Right cardiac atrium (tissue), 5 donors: Measurements from ENCODE around the gene XPO4. TPM values are rescaled to one million over a fixed set of nuclear protein-coding genes. Genes with fewer than 3 reads are reported as not detected.

ENCODE experiments used
- ATAC-seq, 2 donors: fragments of 200-7000 bp; cut with Tn5 transposase; one replicate each; pipeline versions ENCODE4 v1.8.0 to v1.9.1; 2020; ENCODE audit warnings: moderate library complexity in 2 of 2, mild to moderate bottlenecking in 1 of 2
- DNase-seq, 3 donors: peaks; one replicate each; pipeline ENCODE4 v3.0.0-alpha.2; 2020
- H3K27ac ChIP-seq: one replicate; pipeline ENCODE4 v1.5.1; 2013; ENCODE audit warnings: mild to moderate bottlenecking, low read length, control low read depth, moderate library complexity
- H3K27me3 ChIP-seq: one replicate; pipeline ENCODE4 v1.6.1; 2013; ENCODE audit not compliant: control insufficient read depth, insufficient read depth
- H3K4me1 ChIP-seq: one replicate; pipeline ENCODE4 v1.6.1; 2013; ENCODE audit warnings: low read length; ENCODE audit not compliant: control insufficient read depth, insufficient read depth
- H3K4me3 ChIP-seq: one replicate; pipeline ENCODE4 v1.5.1; 2013; ENCODE audit warnings: low read length, control low read depth
- H3K9me3 ChIP-seq: one replicate; pipeline ENCODE4 v1.6.1; 2013; ENCODE audit warnings: low read length; ENCODE audit not compliant: control insufficient read depth
- WGBS: extraction: QIAGEN DNeasy Blood & Tissue Kit; methylation state at CpG from one replicate; pipeline ENCODE4 v1.1.7; 2013; 5-methylcytosine and 5-hydroxymethylcytosine counted together
- intact Hi-C, 4 donors: fragments of 100-400 bp; cut with DNase I; formaldehyde crosslinking; loops; one replicate each; pipeline versions ENCODE4 v1.11.0 to v1.14.0; 2022 to 2023
- polyA plus RNA-seq: library from polyadenylated mRNA; stranded (reverse); fragments of 200-250 nt; gene quantifications from one replicate; pipeline ENCODE4 v1.2.3, GENCODE V29; 2013
- total RNA-seq, 4 donors: library from RNA; stranded (reverse); fragmentation: NEBNext Ultra II Directional; extraction: Animal tissue kit (Norgen Biotek cat#: 25700); gene quantifications; one replicate each; pipeline ENCODE4 v1.2.1, GENCODE V29; 2021
- donor health status: healthy with polysubstance abuse.
- donor health status: DM: no; HTN: yes; CAD: no.
- donor health status: DM: no; HTN: no; CAD: no.
- donor health status: DM: no; HTN: yes; CAD: no; lungs with severe emphysema.
- donor health status: DM: yes; HTN: yes; CAD: no.

XPO4 gene
- total and polyA plus RNA-seq, 5 donors: 2.9 to 13.8 (median 10.3) TPM

DNA sequence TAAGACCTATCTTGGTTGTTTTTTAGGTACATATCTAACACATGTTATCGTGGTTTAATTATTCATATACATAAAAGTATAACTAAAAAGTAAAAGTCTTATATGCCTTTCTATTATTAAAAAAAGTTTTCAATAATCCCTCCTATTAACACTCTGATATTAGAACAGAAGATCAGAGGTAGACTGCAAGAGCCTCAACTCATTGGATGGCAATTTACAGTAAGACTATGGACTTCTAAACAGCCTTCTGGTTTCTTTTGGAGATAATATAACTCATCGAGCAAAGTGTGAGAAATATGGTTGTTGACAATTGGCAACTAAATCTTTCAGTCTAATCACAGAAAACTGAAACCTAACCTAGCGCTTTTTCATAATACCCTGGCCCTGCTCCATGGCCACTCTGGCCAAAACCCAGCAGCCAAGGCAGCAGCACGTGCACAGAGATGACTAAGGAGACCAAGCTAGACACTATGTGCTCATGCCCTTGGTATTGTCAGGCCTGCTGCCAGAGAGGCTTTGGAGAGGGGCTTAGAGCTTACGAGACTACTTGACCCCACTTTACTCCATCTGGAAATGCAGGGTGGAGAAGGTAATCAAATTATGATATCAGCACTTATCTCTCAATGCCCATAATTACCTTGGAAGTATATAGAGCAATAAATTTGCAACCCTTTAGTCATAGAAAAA, 88.2 kb downstream of the XPO4 start:
- H3K9me3 ChIP-seq: no peaks in the 10 kb centered on the region
- no peak overlapping the region for H3K4me3 ChIP-seq
- no peaks in the 10 kb centered on the region for H3K27me3 ChIP-seq
- 14% methylated on average over 5 of the region's 5 CpGs for WGBS
- peaks cover 6% of the 10 kb centered on the region for H3K4me1 ChIP-seq
- ATAC-seq: peak; percentile 94 to 97
- peak; percentile 87 to 93 (median 92) for DNase-seq
- intact Hi-C loops: no loop called here
- H3K27ac ChIP-seq: no peak overlapping the region

DNA sequence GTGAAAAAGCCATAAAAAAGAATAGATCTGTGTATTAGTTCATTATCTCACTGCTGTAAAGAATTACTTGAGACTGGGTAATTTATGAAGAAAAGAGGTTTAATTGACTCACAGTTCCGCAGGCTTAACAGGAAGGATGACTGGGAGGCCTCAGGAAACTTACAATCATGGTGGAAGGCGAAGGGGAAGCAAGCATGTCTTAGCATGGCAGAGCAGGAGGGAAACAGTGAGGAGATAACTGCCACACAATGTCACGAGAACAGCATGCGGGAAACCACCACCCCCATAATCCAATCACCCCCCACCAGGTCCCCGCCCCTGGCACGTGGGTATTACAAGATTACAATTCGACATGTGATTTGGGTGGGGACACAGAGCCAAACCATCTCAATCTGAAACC, 89.7 kb downstream of the XPO4 start:
- 88% methylated on average over 7 of the region's 7 CpGs for WGBS

DNA sequence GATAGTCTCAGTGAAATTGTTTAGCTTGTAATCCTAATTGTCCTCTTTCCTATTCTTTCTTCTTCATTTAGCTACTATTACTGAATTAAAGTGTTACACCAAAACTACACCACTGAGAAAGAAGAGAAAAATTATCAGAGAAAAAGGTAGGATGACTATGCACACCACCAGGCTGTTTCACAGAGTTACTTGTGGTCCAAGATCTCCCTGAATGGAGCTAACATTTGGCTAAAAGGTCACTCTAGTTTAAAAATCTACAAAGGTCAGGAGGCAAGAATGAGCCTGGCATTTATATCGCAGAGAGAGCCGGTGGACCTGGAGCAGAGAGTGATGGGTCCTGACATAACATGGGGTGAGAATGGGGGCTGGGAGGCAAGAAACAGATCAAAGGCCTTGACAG, 91.7 kb downstream of the XPO4 start:
- Histone ChIP-seq H3K4me3 (no peak overlapping the region), H3K4me1 (peaks cover 6% of the 10 kb centered on the region), H3K27ac (no peak overlapping the region), H3K27me3 (no peaks in the 10 kb centered on the region), H3K9me3 (no peaks in the 10 kb centered on the region)
- WGBS: 75% methylated on average over 2 of the region's 2 CpGs
- intact Hi-C loops: no loop called here
- no peak for DNase-seq
- ATAC-seq: no peak

More for the DNA sequence above, 89.7 kb downstream of the XPO4 start:
- ATAC-seq (no peak), DNase-seq (no peak)
- no peak overlapping the region for H3K27ac ChIP-seq
- H3K4me3 ChIP-seq: no peak overlapping the region
- no peaks in the 10 kb centered on the region for H3K9me3 ChIP-seq
- intact Hi-C loops: no loop called here
- peaks cover 6% of the 10 kb centered on the region for H3K4me1 ChIP-seq
- no peaks in the 10 kb centered on the region for H3K27me3 ChIP-seq

DNA sequence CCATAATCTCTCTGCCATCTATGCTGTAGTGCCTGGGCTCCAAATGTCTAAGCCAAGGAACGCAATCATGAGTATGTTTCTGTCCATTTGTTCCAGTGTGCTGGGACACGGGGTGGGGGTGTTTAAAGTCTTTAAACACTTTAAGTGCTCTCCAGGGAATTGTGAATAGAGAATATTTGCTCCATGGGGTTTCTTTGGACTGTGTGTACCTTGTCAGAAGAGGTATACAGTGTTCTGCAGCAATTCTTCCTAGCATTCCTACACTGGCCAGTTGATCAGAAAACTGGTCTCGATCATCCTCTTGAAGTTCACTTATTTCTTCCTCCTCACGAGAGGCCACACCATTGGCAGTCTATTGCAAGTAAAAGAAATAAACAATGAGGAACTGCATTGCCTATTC, 93.7 kb downstream of the XPO4 start:
- peaks cover 3% of the 10 kb centered on the region for H3K4me1 ChIP-seq
- no peak for ATAC-seq
- no peak overlapping the region for H3K27ac ChIP-seq
- intact Hi-C loops: no loop called here
- H3K9me3 ChIP-seq: no peaks in the 10 kb centered on the region
- WGBS: 94% methylated on average over 4 of the region's 4 CpGs
- no peak for DNase-seq
- no peak overlapping the region for H3K4me3 ChIP-seq
- no peaks in the 10 kb centered on the region for H3K27me3 ChIP-seq

DNA sequence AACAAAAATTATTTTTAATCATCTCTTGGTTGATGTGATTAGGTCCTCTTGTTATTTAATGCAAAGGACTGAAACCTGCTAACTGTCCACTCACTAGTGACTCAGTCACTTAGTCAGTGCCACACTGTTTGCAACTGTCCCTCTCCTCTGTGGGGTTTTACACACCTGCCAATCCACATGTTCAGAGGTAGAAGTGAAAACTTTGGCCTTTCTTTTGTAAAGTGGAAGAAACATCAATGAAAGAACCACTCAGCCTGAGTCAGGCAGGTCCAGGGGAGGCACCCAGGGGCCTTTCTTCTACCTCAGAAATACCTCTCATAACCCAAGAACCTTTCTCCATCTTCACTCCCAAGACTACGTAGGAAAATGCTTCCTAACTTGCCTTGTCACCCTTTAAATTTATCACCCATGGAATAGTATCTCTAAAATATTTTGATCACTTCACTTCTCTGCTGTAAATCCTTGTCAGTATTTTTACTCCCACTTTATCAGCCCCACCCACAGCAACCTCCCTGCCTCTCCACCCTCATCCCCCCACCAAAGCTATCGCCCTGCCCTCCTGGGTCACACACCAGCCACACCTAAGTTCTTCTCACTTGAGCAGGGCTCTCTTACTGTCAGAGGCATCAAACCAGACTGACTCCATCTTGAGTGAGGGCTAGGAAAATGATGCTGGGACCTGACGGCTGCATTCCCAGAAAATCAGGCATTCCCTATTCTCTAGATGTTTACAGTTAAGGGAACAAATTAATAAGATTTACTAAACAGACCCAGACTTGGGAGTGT, 99.2 kb downstream of the XPO4 start:
- no peak for ATAC-seq
- no peak overlapping the region for H3K4me3 ChIP-seq
- H3K27me3 ChIP-seq: no peaks in the 10 kb centered on the region
- no peaks in the 10 kb centered on the region for H3K4me1 ChIP-seq
- no peak for DNase-seq
- H3K9me3 ChIP-seq: no peaks in the 10 kb centered on the region
- H3K27ac ChIP-seq: no peak overlapping the region
- 96% methylated on average over 3 of the region's 3 CpGs for WGBS
- intact Hi-C loops: no loop called here

DNA sequence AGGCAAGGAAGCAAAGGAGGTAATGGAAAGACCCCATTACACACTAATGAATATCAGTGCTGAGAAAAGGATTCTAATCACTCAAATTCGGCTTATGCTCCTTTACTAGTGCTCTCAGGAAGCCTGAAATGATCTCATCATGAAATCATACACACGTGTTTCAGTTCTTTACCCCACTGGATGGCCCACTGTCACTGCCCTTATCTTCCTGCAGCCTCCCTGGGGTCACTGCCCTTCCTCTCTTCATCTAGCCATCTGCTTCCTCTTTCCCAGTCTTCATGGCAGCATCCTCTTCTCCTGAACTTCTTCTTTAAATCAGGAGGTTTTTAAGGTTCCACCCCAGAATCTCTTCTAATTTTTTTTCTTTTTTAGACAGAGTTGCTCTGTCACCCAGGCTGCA, 100.8 kb downstream of the XPO4 start:
- ATAC-seq (no peak), DNase-seq (no peak)
- Histone ChIP-seq H3K9me3 (no peaks in the 10 kb centered on the region), H3K4me1 (no peaks in the 10 kb centered on the region), H3K27me3 (no peaks in the 10 kb centered on the region), H3K4me3 (no peak overlapping the region), H3K27ac (no peak overlapping the region)
- WGBS: 30% methylated on average over 2 of the region's 2 CpGs
- intact Hi-C loops: no loop called here

DNA sequence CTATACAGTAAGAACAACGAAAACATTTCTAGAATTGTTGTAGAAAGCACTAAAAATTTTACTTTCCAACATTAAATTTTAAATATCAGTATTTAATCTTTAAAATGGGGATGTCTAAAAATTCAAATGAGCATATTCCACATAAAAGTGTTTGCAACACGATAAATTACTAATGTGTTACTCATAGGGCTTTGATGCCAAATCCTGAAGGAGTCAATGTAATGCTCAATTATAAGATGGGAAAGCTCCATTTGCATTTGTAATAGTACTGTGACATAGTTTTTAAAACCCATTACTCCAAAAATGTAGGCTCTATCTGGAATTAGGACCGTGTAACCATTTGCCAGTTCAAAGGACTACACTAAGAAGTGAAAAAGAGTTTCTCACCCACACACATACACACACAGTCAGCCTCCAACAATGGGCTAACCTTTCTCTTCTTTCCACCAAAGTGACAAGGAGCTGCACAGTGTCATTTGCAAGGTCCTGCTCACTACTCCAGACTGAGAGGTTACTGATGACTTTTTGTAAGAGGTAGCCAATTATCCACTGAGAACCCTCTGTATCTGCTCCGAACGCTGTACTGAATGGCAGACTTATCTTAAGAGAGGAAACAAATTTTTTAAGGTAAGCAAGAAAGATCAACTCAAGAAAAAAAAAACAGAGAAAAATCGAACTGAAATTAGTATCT, 102.7 kb downstream of the XPO4 start:
- Histone ChIP-seq H3K27ac (no peak overlapping the region), H3K4me1 (no peaks in the 10 kb centered on the region), H3K4me3 (no peak overlapping the region), H3K9me3 (no peaks in the 10 kb centered on the region), H3K27me3 (no peaks in the 10 kb centered on the region)
- WGBS: 71% methylated on average over 6 of the region's 6 CpGs
- ATAC-seq: no peak
- intact Hi-C loops: no loop called here
- no peak for DNase-seq

DNA sequence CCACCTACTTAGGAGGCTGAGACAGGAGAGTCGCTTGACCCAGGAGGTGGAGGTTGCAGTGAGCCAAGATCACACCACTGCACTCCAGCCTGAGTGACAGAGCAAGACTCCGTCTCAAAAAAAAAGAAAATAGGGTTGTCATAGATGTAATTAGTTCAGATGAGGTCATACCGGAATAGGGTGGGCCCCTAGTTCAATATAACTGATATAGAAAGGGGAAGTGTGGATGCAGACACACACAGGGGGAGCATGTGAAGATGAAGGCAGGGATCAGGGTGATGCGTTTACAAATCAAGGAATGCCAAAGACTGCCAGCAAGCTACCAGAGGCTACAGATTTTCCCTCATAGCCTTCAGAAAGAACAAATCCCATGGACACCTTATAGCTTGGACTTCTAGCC, 104.5 kb downstream of the XPO4 start:
- intact Hi-C loops: no loop called here
- no peak overlapping the region for H3K27ac ChIP-seq
- DNase-seq (no peak), ATAC-seq (peak; percentile 47 to 68)
- no peak overlapping the region for H3K4me3 ChIP-seq
- H3K9me3 ChIP-seq: no peaks in the 10 kb centered on the region
- no peaks in the 10 kb centered on the region for H3K4me1 ChIP-seq
- no peaks in the 10 kb centered on the region for H3K27me3 ChIP-seq
- WGBS: 85% methylated on average over 4 of the region's 4 CpGs

DNA sequence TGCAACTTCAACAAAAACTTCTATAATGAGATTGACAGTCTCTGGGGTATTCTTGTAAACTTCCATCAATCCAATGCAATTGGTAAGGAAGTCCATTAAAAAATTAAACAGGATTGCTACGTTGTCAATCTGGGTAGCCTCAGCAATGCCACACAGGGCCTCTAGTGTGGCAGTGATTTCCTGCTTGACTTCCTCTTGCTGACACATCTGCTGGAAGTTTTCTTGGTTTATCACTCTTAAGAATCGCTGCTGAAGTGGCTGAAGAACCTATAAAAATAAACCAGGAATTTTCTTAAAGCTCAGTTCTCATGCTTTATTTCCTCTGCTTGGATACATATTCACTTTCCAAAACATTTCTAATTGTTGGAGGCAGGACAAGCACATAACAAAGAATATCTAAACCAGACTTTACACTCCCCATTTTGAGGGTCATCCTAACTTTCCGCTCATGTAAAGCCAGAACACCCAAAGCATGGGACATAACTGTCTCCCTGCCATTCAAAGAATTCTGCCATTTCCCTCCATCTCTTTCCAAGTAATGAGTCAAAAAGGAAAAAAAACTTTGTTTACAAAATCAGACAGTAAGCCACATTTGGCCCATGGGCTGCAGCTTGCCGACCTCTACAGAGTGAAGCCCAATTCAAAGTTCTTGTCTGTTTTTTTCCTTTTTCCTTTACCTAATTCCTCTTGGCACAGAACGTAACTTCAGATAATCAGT, 105.6 kb downstream of the XPO4 start:
- Histone ChIP-seq H3K9me3 (no peaks in the 10 kb centered on the region), H3K4me1 (no peaks in the 10 kb centered on the region), H3K27ac (no peak overlapping the region), H3K4me3 (no peak overlapping the region), H3K27me3 (no peaks in the 10 kb centered on the region)
- WGBS: 54% methylated on average over 5 of the region's 5 CpGs
- DNase-seq (no peak), ATAC-seq (peak in 1 of 2 donors; percentile 52)
- intact Hi-C loops: no loop called here

DNA sequence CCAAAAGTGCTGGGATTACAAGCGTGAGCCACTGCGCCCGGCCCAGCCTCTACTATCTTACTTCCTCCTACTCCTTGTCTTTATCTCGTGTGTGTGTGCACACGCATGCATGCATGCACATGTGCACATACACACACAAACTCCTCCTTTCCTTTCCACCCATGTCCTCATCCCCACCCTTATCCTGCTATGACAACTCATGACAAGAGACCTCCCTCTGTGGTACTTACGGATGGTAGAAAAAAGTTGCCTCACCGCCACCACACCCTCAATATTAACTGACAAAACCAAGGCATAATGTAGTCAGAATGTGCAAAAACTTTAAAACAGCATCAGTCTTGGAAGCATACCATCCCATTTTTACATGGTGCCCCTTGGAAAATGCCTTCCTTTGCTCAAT, 112.9 kb downstream of the XPO4 start:
- Histone ChIP-seq H3K4me1 (no peaks in the 10 kb centered on the region), H3K27ac (no peak overlapping the region), H3K27me3 (no peaks in the 10 kb centered on the region), H3K9me3 (no peaks in the 10 kb centered on the region), H3K4me3 (no peak overlapping the region)
- 94% methylated on average over 7 of the region's 7 CpGs for WGBS
- ATAC-seq (no peak), DNase-seq (no peak)
- intact Hi-C loops: no loop called here

DNA sequence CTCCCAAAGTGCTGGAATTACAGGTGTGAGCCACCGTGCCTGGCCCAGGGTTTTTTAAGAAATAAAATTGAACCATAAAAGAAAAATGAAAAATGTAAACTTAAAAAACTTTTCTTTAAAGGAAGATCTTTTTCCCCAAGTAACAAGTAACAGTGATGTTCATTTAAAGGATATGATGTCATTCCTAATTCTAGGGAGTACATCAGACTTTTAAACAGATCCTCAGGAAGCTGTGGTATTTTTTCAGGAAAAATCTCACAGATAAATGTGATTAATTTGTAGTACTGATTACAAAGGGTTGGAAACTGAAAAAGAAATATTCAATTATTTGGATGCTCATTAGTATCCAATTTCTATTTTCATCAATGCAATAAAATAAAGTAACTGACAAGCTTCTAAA, 114.2 kb downstream of the XPO4 start:
- H3K4me1 ChIP-seq: no peaks in the 10 kb centered on the region
- no peaks in the 10 kb centered on the region for H3K9me3 ChIP-seq
- intact Hi-C loops: no loop called here
- DNase-seq: no peak
- no peaks in the 10 kb centered on the region for H3K27me3 ChIP-seq
- ATAC-seq: no peak
- WGBS: 94% methylated on average over 1 of the region's 1 CpG
- H3K4me3 ChIP-seq: no peak overlapping the region
- no peak overlapping the region for H3K27ac ChIP-seq
